GM21390 (cell line): ENCODE results near the gene RRP15.

Experiments
- ATAC-seq: cut with Tn5 transposase; IDR thresholded peaks from one replicate; pipeline ENCODE4 v1.9.1; 2021; ENCODE audit not compliant: unreplicated experiment

The RRP15 gene, protein sequence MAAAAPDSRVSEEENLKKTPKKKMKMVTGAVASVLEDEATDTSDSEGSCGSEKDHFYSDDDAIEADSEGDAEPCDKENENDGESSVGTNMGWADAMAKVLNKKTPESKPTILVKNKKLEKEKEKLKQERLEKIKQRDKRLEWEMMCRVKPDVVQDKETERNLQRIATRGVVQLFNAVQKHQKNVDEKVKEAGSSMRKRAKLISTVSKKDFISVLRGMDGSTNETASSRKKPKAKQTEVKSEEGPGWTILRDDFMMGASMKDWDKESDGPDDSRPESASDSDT

GRCh38 chr1:218284917-218285635 is at the start of gene RRP15:
RRP15 (plus strand) TSS chr1:218285293; CDS start chr1:218285317, 24 bp downstream.
- peak; percentile 99 for ATAC-seq

DNA sequence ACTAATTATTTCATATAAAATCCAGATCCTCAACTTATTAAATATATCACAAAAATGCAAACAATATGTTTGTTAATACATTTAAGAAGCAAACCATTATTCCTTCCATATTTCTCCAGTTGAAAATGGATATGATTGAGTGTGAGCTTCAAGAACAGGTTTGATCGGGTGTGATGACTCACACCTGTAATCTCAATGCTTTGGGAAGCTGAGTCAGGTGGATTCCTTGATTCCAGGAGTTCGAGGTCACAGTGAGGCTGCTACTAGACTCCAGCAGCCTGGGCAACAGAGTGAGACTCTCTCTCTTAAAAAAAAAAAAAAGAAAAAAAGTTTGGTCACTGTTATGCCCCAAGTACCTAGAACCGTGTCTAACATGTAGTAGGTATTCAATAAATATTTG is 42.9 kb upstream of the RRP15 start:
- ATAC-seq: no peak

DNA sequence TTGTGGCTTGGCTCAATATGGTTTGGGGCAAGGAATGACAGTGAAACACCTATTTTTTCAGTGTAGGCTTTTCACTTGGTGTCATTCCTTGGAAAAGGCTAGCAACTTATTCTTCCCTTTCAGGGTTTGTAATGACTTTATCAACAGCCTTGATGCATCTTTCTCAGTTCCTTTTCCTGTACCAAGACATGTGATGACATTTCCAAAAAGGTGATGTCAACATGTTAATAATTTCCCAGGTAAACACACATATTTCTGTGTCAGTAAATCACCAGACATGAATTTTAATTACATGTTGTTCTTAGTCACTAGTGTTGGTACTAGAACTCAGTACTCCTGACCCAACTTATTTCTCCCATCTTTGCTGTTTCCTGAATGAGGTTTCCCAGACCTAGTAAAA is 37.8 kb upstream of the RRP15 start:
- no peak for ATAC-seq

GRCh38 chr1:218249338-218250140 is 35.6 kb upstream of the RRP15 start:
- no peak for ATAC-seq

GRCh38 chr1:218250492-218250891 is 34.6 kb upstream of the RRP15 start:
- no peak for ATAC-seq

DNA sequence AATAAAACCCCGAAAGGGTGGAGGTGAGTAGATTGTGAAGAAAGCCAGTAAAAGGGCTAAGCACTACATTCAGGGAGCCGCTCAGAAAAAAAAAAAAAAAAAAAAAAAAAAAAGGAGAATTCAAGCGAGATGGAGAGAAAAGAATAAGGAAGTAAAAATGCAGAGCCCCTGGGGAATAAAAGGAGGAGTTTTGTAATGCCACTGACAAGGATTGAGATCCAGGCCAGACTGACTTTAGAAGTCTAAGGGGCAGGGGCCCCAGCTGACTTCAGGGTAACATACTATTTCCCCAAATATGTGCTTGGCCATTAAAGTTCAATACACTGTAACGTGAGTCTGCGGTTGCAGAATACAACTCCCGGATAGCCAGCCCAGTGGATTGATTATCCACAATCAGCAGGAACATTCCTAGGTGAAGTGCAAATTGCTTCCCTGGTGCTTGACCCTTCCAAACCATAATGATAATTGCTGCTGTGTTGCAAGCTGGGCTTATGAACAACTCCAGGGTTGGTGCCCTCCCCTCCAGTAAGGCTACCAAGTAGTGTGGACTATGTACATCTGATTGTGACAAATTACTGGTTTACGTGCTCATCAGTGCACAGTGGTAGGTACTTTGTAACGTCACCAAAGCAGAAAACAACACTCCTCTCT is 30.7 kb upstream of the RRP15 start:
- ATAC-seq: no peak

DNA sequence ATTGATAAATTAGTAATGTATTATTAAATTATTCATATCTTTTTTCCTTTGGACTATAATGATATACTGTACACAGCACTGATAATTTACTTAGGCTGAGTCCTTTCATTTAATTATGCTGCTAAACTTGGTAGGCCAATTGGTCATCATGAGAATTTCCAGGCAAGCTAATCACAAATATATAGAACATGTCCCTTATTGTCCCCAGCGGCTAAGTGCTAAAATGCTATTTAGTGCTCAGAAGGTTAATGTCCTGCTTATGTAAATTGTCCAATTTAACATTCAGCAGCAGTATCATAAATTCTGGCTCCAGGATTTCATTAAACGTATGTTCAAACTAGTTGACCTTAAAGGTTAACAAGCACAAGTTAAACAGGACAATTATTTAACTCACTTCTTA is 30.0 kb upstream of the RRP15 start:
- no peak for ATAC-seq

GRCh38 chr1:218257371-218257770 is 27.7 kb upstream of the RRP15 start:
- no peak for ATAC-seq

GRCh38 chr1:218257971-218258370 is 27.1 kb upstream of the RRP15 start:
- ATAC-seq: no peak

DNA sequence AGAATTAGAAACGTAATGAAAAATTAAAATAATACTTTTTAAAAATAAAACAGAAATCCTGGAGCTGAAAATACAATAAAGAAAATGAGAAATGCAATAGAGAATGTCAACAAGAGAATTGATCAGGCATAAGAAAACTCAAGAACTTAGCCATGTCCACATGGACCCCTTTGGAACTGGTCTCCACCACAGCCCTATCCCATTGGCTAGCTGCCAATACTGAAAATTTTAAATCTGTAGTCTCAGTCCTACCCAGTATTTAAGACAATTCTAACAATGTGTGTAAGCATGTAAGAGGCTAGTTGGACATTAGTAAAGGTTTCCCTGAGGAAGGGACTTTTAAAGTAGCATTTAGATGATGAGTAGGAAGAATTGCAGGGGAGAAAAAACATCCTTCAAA is 25.8 kb upstream of the RRP15 start:
- no peak for ATAC-seq

GRCh38 chr1:218259800-218260199 is 25.3 kb upstream of the RRP15 start:
- no peak for ATAC-seq

DNA sequence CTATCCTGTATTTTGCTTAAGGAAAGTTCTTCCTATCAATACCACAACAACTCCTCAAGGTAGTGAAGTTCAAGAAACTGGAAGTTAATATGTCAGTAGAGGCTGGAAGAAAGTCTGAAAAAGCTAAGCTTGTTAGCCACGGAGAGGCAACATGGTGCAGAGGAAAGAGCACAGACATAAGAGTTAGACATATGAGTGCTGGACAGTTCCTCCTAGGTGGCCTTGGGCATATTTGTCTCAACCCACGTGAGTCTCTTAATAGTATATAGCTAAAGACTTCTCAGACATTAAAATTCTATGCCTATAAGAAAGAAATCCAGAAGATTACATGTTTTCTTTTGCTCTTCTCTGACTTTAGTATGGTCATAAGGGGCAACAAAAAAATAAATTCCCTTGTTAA is 22.8 kb upstream of the RRP15 start:
- ATAC-seq: no peak

DNA sequence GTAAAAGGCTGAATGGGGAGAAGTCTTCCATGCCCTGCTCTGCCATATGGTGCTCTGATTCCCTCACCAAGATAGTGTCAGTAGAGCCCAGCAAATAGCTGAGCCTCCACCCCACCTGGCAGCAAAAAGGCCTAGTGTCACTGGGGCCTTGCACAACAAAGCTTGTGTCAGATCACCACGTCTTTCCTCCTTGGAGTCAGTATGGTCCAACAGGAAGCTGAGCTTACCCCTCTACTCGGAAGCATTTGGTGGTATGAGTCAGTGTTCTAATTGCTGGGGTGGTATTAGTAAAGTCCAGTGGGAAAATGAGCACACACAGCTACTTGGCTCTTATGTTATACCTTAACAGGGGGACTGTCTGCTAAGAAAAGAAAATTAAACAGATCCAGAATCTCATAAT is 18.7 kb upstream of the RRP15 start:
- ATAC-seq: no peak

GRCh38 chr1:218272366-218272765 is 12.7 kb upstream of the RRP15 start:
- no peak for ATAC-seq

GRCh38 chr1:218273762-218274479 is 11.2 kb upstream of the RRP15 start:
- no peak for ATAC-seq

DNA sequence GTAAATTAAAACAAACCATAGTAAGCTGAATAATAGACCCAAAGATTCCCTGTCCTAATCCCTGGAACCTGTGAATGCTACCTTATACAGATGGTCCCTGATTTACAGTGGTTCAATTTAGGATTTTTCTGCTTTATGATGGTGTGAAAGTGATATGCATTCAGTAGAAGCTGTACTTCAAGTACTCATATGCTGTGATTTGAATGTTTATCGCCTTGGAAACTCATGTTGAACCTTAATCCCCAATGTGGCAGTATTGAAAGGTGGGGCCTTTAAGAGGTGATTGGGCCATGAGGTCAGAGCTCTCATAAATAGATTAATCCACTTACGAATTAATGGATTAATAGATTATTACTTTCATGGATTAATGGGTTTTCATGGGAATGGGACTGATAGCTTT is 10.6 kb upstream of the RRP15 start:
- no peak for ATAC-seq

GRCh38 chr1:218275823-218276222 is 9.3 kb upstream of the RRP15 start:
- no peak for ATAC-seq

- ATAC-seq: no peak
These were observed 3.8 kb upstream of the RRP15 start for GRCh38 chr1:218281285-218281684.

DNA sequence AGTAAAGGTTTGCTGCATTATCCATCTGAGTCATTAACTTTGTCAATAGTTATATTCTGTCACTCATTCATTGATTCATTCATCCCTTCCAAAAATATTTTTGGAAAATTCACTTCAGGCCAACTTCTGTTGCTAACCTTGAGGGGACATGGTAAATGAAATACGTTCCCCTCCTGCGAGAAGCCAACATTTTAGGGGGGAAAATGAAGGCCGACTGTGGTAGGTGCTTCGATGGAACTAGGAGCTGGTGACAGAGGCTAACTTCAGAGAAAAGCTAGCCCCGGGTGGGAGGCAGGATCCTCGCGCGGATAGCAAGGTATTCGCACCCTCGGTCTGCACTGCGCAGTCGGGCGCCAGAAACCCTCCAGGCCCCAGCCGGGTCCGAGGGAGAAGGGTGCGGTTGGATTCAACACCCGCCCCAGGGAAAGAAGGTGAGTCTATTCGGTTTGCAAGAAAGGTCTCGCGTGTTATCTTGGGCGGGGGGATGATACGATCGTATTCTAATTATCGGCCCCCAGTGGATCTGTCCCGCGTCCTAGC is 646 bp upstream of the RRP15 start:
- ATAC-seq: peak; percentile 28

GRCh38 chr1:218292515-218292914 is 7.4 kb downstream of the RRP15 start:
- ATAC-seq: no peak
